Cardiac fibroblast (primary cell): ENCODE results near the gene PLOD1.
A peak's percentile ranks its signal among the peaks of the same experiment; 100 is the strongest.

Experiments
- DNase-seq, 2 donors: peaks; one replicate each; pipeline versions ENCODE4 v3.0.0 to v3.0.0-alpha.2; 2010; ENCODE audit warnings: low read depth in 2 of 2
- H3K4me3 ChIP-seq, 2 donors: replicated peaks in 1 of 2; 1 replicate in 1 of 2; 2 replicates in 1 of 2; pipeline ENCODE4 v1.5.1; 2011; ENCODE audit warnings: low read depth in 2 of 2, low read length in 2 of 2, mild to moderate bottlenecking in 2 of 2, moderate library complexity in 1 of 2
- CTCF ChIP-seq: IDR thresholded peaks from one replicate; pipeline ENCODE4 v1.5.1; 2011; ENCODE audit warnings: low read depth, mild to moderate bottlenecking, low read length, inconsistent platforms

The PLOD1 gene

GRCh38 chr1:11942280-11942679, 7.8 kb downstream of the PLOD1 start:
- DNase-seq: no peak
- TF ChIP-seq CTCF: no peak
- no peak overlapping the region for H3K4me3 ChIP-seq

- DNase-seq: no peak
- H3K4me3 ChIP-seq: no peak overlapping the region
- no peak for TF ChIP-seq CTCF
Measured at GRCh38 chr1:11943619-11944018, 9.1 kb downstream of the PLOD1 start.

GRCh38 chr1:11944358-11944931, 9.9 kb downstream of the PLOD1 start:
- DNase-seq: no peak
- H3K4me3 ChIP-seq: no peak overlapping the region
- TF ChIP-seq CTCF: no peak

- peak in 1 of 2 donors; percentile 48 for DNase-seq
- TF ChIP-seq CTCF: no peak
- H3K4me3 ChIP-seq: no peak overlapping the region
Measured at GRCh38 chr1:11946647-11947046, 12.1 kb downstream of the PLOD1 start.

GRCh38 chr1:11948822-11949458, 14.4 kb downstream of the PLOD1 start:
- peak in 1 of 2 donors; percentile 60 for DNase-seq
- H3K4me3 ChIP-seq: no peak overlapping the region
- TF ChIP-seq CTCF: no peak

- H3K4me3 ChIP-seq: no peak overlapping the region
- TF ChIP-seq CTCF: no peak
Measured at GRCh38 chr1:11951901-11952300, 17.4 kb downstream of the PLOD1 start.

More at GRCh38 chr1:11951901-11952300, 17.4 kb downstream of the PLOD1 start:
- no peak for DNase-seq
